GM10266 (cell line): ENCODE results near the gene NOP14.
"Not testable (repeated sequence)": the region's sequence is repeated elsewhere in the genome, so short reads cannot be mapped to it uniquely, and the experiment has no call there.

Experiments used
- DNase-seq: peaks from one replicate; pipeline ENCODE4 v3.0.0; 2012; ENCODE audit errors: extremely low spot score
- CTCF ChIP-seq: IDR thresholded peaks from 2 replicates; pipeline ENCODE4 v1.5.1; 2012; ENCODE audit warnings: mild to moderate bottlenecking, low read depth; ENCODE audit not compliant: control insufficient read depth, insufficient read depth; ENCODE audit errors: missing control alignments

The NOP14 gene

GRCh38 chr4:2939383-2940243 lies 23.6 kb downstream of the NOP14 start:
- no peak for DNase-seq
- TF ChIP-seq CTCF, result no peak

- TF ChIP-seq CTCF, result no peak
- DNase-seq, result no peak
These were observed 24.3 kb downstream of the NOP14 start for GRCh38 chr4:2938906-2939305.

- DNase-seq, result not testable (repeated sequence)
These were observed 24.8 kb downstream of the NOP14 start for GRCh38 chr4:2938411-2938810.

GRCh38 chr4:2937986-2938385 lies 25.2 kb downstream of the NOP14 start:
- no peak for TF ChIP-seq CTCF
- DNase-seq, result no peak

GRCh38 chr4:2937146-2937857 lies 25.9 kb downstream of the NOP14 start:
- TF ChIP-seq CTCF, result no peak
- peak; percentile 58 for DNase-seq

- peak; percentile 69 for DNase-seq
These were observed 26.4 kb downstream of the NOP14 start for GRCh38 chr4:2936773-2937145.

More at GRCh38 chr4:2936773-2937145, 26.4 kb downstream of the NOP14 start:
- no peak for TF ChIP-seq CTCF
